K562 (cell line): ENCODE data around the gene LIMCH1. TPM values are rescaled to one million over a fixed set of nuclear protein-coding genes. Genes with fewer than 3 reads are reported as not detected.

Source experiments
- ATAC-seq: fragments of 200-7000 bp; cut with Tn5 transposase; 3 replicates; pipeline ENCODE4 v1.9.1; 2020; ENCODE audit warnings: moderate library complexity
- BruUV-seq: library from RNA; stranded (reverse); fragments of 400-500 nt; replicated peaks from 2 replicates; lab custom pipeline; 2021; lab: Mats Ljungman, UMichigan
- CTCF ChIA-PET: fragments of 300-600 bp; formaldehyde crosslinking; extraction: SDS; loops from one replicate; lab custom pipeline; 2021; ENCODE audit warnings: low intra/inter-chr PET ratio; lab: Yijun Ruan, JAX
- POLR2A ChIA-PET: fragments of 300-600, 350-650 bp; sonication (Branson Sonifier 250); formaldehyde crosslinking; extraction: SDS; loops from one replicate; lab custom pipeline; 2021; ENCODE audit warnings: antibody characterized with exemption, inconsistent platforms; lab: Yijun Ruan, JAX
- DNase-seq, 4 experiments: peaks; one replicate each; pipeline versions ENCODE4 v3.0.0 to v3.0.0-alpha.2; 2011 to 2018; ENCODE audit warnings: low spot score in 3 of 4, mixed read lengths in 3 of 4; ENCODE audit errors: extremely low read depth in 1 of 4
- FAIRE-seq: peaks from 2 replicates; lab custom pipeline; 2011; peaks lifted over from hg19 to GRCh38; lab: Jason Lieb, UNC
- H2AFZ ChIP-seq: 2 replicates; pipeline ENCODE4 v1.6.0; 2011; ENCODE audit warnings: low read depth, low read length, control low read depth, inconsistent platforms
- H3K27ac ChIP-seq: fragments of 200-600 bp; 3 replicates; pipeline ENCODE4 v1.8.0; 2011; ENCODE audit warnings: low read depth, mild to moderate bottlenecking, control low read depth, inconsistent platforms, low read length, moderate library complexity, mixed read lengths; ENCODE audit errors: extremely low read depth
- H3K27me3 ChIP-seq, 2 experiments: fragments of 300-600 bp in 1 of 2; 2 replicates in 1 of 2; 3 replicates in 1 of 2; pipeline versions ENCODE4 v1.6.0 to v1.8.0; 2011; ENCODE audit warnings: inconsistent platforms in 2 of 2, low read length in 2 of 2, mild to moderate bottlenecking in 1 of 2, mixed read lengths in 1 of 2, moderate library complexity in 1 of 2; ENCODE audit not compliant: control insufficient read depth in 2 of 2, insufficient read depth in 2 of 2
- H3K36me3 ChIP-seq: fragments of 300-600 bp; 3 replicates; pipeline ENCODE4 v1.8.0; 2011; ENCODE audit warnings: mild to moderate bottlenecking, low read length, inconsistent platforms; ENCODE audit not compliant: control insufficient read depth, insufficient read depth
- H3K4me1 ChIP-seq, 2 experiments: fragments of 200-600 bp in 1 of 2; replicated peaks in 1 of 2; 2 replicates in 1 of 2; 3 replicates in 1 of 2; pipeline versions ENCODE4 v1.5.1 to v1.8.0; 2011; ENCODE audit warnings: inconsistent platforms in 2 of 2, low read length in 2 of 2, mild to moderate bottlenecking in 1 of 2, mixed read lengths in 1 of 2, moderate library complexity in 1 of 2; ENCODE audit not compliant: control insufficient read depth in 2 of 2, insufficient read depth in 2 of 2
- H3K4me2 ChIP-seq: 2 replicates; pipeline ENCODE4 v1.6.1; 2011; ENCODE audit warnings: low read length, control low read depth, inconsistent platforms, mixed read lengths; ENCODE audit not compliant: insufficient read depth
- H3K4me3 ChIP-seq: fragments of 200-600 bp; sonication (generic), shearing (Covaris generic); 2 replicates; pipeline ENCODE4 v1.5.1; 2016; ENCODE audit warnings: control low read depth, inconsistent platforms
- H3K79me2 ChIP-seq: fragments of 200-600 bp; 3 replicates; pipeline ENCODE4 v1.8.0; 2011; ENCODE audit warnings: low read length, inconsistent platforms; ENCODE audit not compliant: control insufficient read depth, insufficient read depth
- H3K9ac ChIP-seq, 2 experiments: 2 replicates each; pipeline versions ENCODE4 v1.6.0 to v1.6.1; 2011; ENCODE audit warnings: low read depth in 2 of 2, low read length in 2 of 2, control low read depth in 1 of 2, inconsistent platforms in 1 of 2, mild to moderate bottlenecking in 1 of 2, mixed read lengths in 1 of 2; ENCODE audit not compliant: insufficient read depth in 1 of 2
- H3K9me1 ChIP-seq: one replicate; pipeline ENCODE4 v1.6.0; 2011; ENCODE audit warnings: inconsistent platforms, mild to moderate bottlenecking, low read length, moderate library complexity; ENCODE audit not compliant: control insufficient read depth, insufficient read depth
- H3K9me3 ChIP-seq: replicated peaks from 2 replicates; pipeline ENCODE4 v1.5.1; 2011; ENCODE audit warnings: low read depth, low read length, inconsistent platforms; ENCODE audit not compliant: control insufficient read depth, insufficient read depth
- H4K20me1 ChIP-seq: replicated peaks from 2 replicates; pipeline ENCODE4 v1.6.1; 2011; ENCODE audit warnings: low read length, inconsistent platforms, mixed read lengths; ENCODE audit not compliant: control insufficient read depth, insufficient read depth
- GABPA ChIP-seq: fragments of 200-800 bp; sonication (Bioruptor generic); conservative IDR thresholded peaks from 2 replicates; pipeline ENCODE4 v1.6.1; 2016; ENCODE audit warnings: low read depth, missing genetic modification characterization, missing compliant biosample characterization
- MTA2 ChIP-seq: fragments of 450-650 bp; IDR thresholded peaks from 2 replicates; pipeline ENCODE4 v1.6.1; 2016; ENCODE audit warnings: low read depth
- RERE ChIP-seq: sonication (generic); formaldehyde crosslinking; IDR thresholded peaks from 2 replicates; pipeline ENCODE4 v1.8.0; 2023; ENCODE audit warnings: missing genetic modification reagents, mild to moderate bottlenecking, borderline replicate concordance
- ZBTB26 ChIP-seq: fragments of 450-650 bp; formaldehyde crosslinking; IDR thresholded peaks from 2 replicates; pipeline ENCODE4 v1.4.0; 2022; ENCODE audit warnings: missing genetic modification characterization
- ZBTB33 ChIP-seq: sonication (generic); formaldehyde crosslinking; IDR thresholded peaks from 2 replicates; pipeline ENCODE4 v1.8.1; 2023; ENCODE audit warnings: mild to moderate bottlenecking, missing genetic modification reagents
- ZNF232 ChIP-seq: sonication (generic); formaldehyde crosslinking; IDR thresholded peaks from 2 replicates; pipeline ENCODE4 v1.8.0; 2022; ENCODE audit warnings: mild to moderate bottlenecking, missing genetic modification reagents
- ZNF316 ChIP-seq: fragments of 450-650 bp; IDR thresholded peaks from 2 replicates; pipeline ENCODE4 v1.6.1; 2016
- ZNF740 ChIP-seq, 3 experiments: fragments of 200-800 bp in 1 of 3; sonication (Bioruptor generic) in 1 of 3; sonication (generic) in 1 of 3; formaldehyde crosslinking in 1 of 3; IDR thresholded peaks; 2 replicates each; pipeline versions ENCODE4 v1.6.1 to v1.8.0; 2016 to 2022; ENCODE audit warnings: mild to moderate bottlenecking in 2 of 3, missing compliant biosample characterization in 2 of 3, missing genetic modification characterization in 2 of 3, missing genetic modification reagents in 1 of 3
- WGBS: fragments of 100-300 bp; shearing (Covaris generic); methylation state at CpG from one replicate; pipeline ENCODE4 v1.1.6; 2016; ENCODE audit warnings: low coverage, mixed read lengths; ENCODE audit not compliant: insufficient coverage; ENCODE audit errors: missing lambda C conversion rate; 5-methylcytosine and 5-hydroxymethylcytosine counted together
- in situ Hi-C: fragments of 300-500 bp; cut with MboI; formaldehyde crosslinking; loops from 4 replicates; pipeline ENCODE4 v1.15.0; 2018; ENCODE audit warnings: inconsistent platforms, mixed read lengths
- intact Hi-C: fragments of 100-400 bp; cut with micrococcal nuclease; formaldehyde crosslinking; loops from 2 replicates; pipeline ENCODE4 v1.14.2; 2022
- polyA plus RNA-seq, 8 experiments: library from polyadenylated mRNA; depleted of rRNA in 4 of 8; stranded (reverse) in 5 of 8; unstranded in 3 of 8; fragments of >200 nt; fragmentation: Nextera tagmentation in 2 of 8; fragmentation: Illumina TruSeq in 1 of 8; extraction: Ambion mirVana in 2 of 8; extraction: Trizol in 1 of 8; gene quantifications; 2 replicates each; pipeline versions ENCODE4 v1.2.1 to v1.2.3, GENCODE V29; 2011 to 2014; ENCODE audit warnings: inconsistent platforms in 1 of 8, missing spikeins in 1 of 8
- total RNA-seq, 7 experiments: library from RNA; depleted of rRNA in 6 of 7; stranded (reverse); fragments of >200 nt in 6 of 7; fragmentation: Illumina TruSeq in 2 of 7; extraction: Trizol in 2 of 7; gene quantifications; 2 replicates each; pipeline versions ENCODE4 v1.2.1 to v1.2.3, GENCODE V29; 2011 to 2021; ENCODE audit warnings: low replicate concordance in 1 of 7

LIMCH1 gene
- total and polyA plus RNA-seq, 9 of the 15 experiments (the other 6 are each of a cell fraction or from before 2014, with no cell fraction given): 0.35 TPM; not detected in 8

- intact Hi-C loops: loop anchor here (10.0 kb wide), 2 partner anchors 259 to 1169 kb away; no protein-coding TSS in a partner anchor
- Histone ChIP-seq H4K20me1 (no peaks in the 10 kb centered on the region), H3K4me2 (no peak overlapping the region), H3K79me2 (no peaks in the 10 kb centered on the region), H3K4me3 (no peak overlapping the region), H3K9me3 (no peaks in the 10 kb centered on the region), H3K27ac (no peak overlapping the region), H3K36me3 (no peaks in the 10 kb centered on the region), H2AFZ (no peak overlapping the region), H3K4me1 (no peaks in the 10 kb centered on the region), H3K9me1 (no peaks in the 10 kb centered on the region), H3K27me3 (no peaks in the 10 kb centered on the region; a peak in 1 of 5 replicates), H3K9ac (no peak overlapping the region)
- WGBS: 0% methylated on average over 3 of the region's 3 CpGs
- ChIA-PET CTCF (no interaction called here), POLR2A (no interaction called here)
- no peak for FAIRE-seq
- in situ Hi-C loops: loop anchor here (25.0 kb wide), 1 partner anchor 816 kb away; no protein-coding TSS in a partner anchor
- DNase-seq: no peak
- BruUV-seq: no TSS peak
- no peak for ATAC-seq
- TF ChIP-seq ZBTB33 (CRISPR knock-in tag) (no peak), ZNF740 (CRISPR knock-in tag; IDR thresholded peaks at IDR 0.05) (no peak), ZNF740 (tag; IDR thresholded peaks at IDR 0.05) (no peak), ZNF232 (no peak), MTA2 (no peak), ZNF316 (no peak), ZBTB26 (CRISPR knock-in tag) (no peak), RERE (CRISPR knock-in tag) (no peak), GABPA (tag) (no peak)
These were observed 158.2 kb downstream of the LIMCH1 start for GRCh38 chr4:41696131-41696530.
